GM19043 (cell line): ENCODE measurements around the gene PDAP1.
"Not testable (repeated sequence)": the region's sequence is repeated elsewhere in the genome, so short reads cannot be mapped to it uniquely, and the experiment has no call there.

Experiments
- ATAC-seq: cut with Tn5 transposase; IDR thresholded peaks from one replicate; pipeline ENCODE4 v1.9.1; 2021; ENCODE audit warnings: low read depth; ENCODE audit not compliant: unreplicated experiment

PDAP1 gene

GRCh38 chr7:99357701-99358490 lies 50.5 kb downstream of the PDAP1 start:
- no peak for ATAC-seq

- no peak for ATAC-seq
Measured at GRCh38 chr7:99355098-99355497, 53.3 kb downstream of the PDAP1 start.

GRCh38 chr7:99352247-99352646 lies 56.1 kb downstream of the PDAP1 start:
- no peak for ATAC-seq

- not testable (repeated sequence) for ATAC-seq
Measured at GRCh38 chr7:99350641-99351040, 57.8 kb downstream of the PDAP1 start.
